Left cardiac atrium (tissue), 4 donors: ENCODE results near the gene ASCC1. TPM values are rescaled to one million over a fixed set of nuclear protein-coding genes. Genes with fewer than 3 reads are reported as not detected.

Source experiments
- ATAC-seq, 2 donors: fragments of 200-7000 bp; cut with Tn5 transposase; one replicate each; pipeline ENCODE4 v1.9.1; 2020; ENCODE audit warnings: mild to moderate bottlenecking in 2 of 2, moderate library complexity in 2 of 2
- DNase-seq: peaks from one replicate; pipeline ENCODE4 v3.0.0-alpha.2; 2020
- intact Hi-C, 2 donors: fragments of 100-400 bp; cut with DNase I; formaldehyde crosslinking; loops; one replicate each; pipeline versions ENCODE4 v1.14.1 to v1.15.1; 2022 to 2023
- long read RNA-seq: library from polyadenylated mRNA; unstranded; transcript quantifications from one replicate; pipeline ENCODE4 v2.0.0, GENCODE V29; 2021
- total RNA-seq, 2 donors: library from RNA; stranded (reverse); fragmentation: NEBNext Ultra II Directional; extraction: Animal tissue kit (Norgen Biotek cat#: 25700); gene quantifications; one replicate each; pipeline ENCODE4 v1.2.1, GENCODE V29; 2021
- donor health status: DM: no; HTN: yes; CAD: no.
- donor health status: DM: no; HTN: yes; CAD: no; lungs with severe emphysema.
- donor health status: DM: yes; HTN: yes; CAD: no.
- donor health status: Dilated cardiomyopathy.

ASCC1 gene
- 10 to 100 TPM; 25.2 to 28.1 TPM for total RNA-seq
- long read RNA-seq, transcript ASCC1-202 (10 exons, 2,002 nt): major isoform, 15 of 33 reads
- long read RNA-seq, partial matches to known transcripts: 3 of 33 reads
- long read RNA-seq, other reads (novel, unspliced or antisense): 15 of 33 reads

GRCh38 chr10:72215611-72216549, at the start of gene ASCC1, which contains the start of gene ANAPC16:
Gene ASCC1, minus strand, starts transcription at chr10:72216276. Its CDS starts 2,978 bp downstream, at chr10:72213298.
Gene ANAPC16, plus strand, starts transcription at chr10:72216012. Its CDS starts 7,903 bp downstream, at chr10:72223915.
- peak; percentile 92 for DNase-seq
- intact Hi-C loops: loop anchor here (5.0 to 10.0 kb wide), 2 partner anchors 56 to 81 kb away; partner anchors contain the start of gene DDIT4 (in 1 of the 2)
- ATAC-seq: peak; percentile 98 to 99

DNA sequence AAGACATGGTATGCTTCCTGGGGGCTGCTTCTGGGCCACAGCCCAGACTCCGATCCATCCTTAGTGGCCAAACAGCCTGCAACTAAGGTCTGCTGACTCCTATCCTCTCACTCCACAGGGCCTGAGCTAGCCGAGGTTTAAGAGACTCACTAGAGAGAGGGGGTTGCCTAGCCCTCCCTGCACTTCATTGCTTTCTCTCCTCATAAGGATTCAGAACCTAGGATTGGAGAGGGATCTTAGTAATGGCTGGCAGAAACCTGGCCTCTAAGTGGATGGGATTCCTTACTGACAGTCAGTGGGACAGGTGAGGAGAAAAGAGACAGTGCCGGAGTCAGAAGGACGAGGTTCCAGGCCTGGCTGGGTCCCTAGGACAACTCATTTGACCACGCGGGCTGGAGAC, 49.4 kb upstream of the ASCC1 start:
- intact Hi-C loops: no loop called here
- ATAC-seq (no peak), DNase-seq (no peak)

GRCh38 chr10:72264536-72264935, 48.5 kb upstream of the ASCC1 start:
- DNase-seq (no peak), ATAC-seq (no peak)
- intact Hi-C loops: no loop called here

GRCh38 chr10:72263613-72264241, 47.7 kb upstream of the ASCC1 start:
- DNase-seq: no peak
- intact Hi-C loops: no loop called here

GRCh38 chr10:72261784-72262404, 45.8 kb upstream of the ASCC1 start:
- DNase-seq (no peak), ATAC-seq (no peak)
- intact Hi-C loops: no loop called here

More at GRCh38 chr10:72263613-72264241, 47.7 kb upstream of the ASCC1 start:
- ATAC-seq: no peak

GRCh38 chr10:72260976-72261783, 45.1 kb upstream of the ASCC1 start:
- peak; percentile 1 to 6 for ATAC-seq

DNA sequence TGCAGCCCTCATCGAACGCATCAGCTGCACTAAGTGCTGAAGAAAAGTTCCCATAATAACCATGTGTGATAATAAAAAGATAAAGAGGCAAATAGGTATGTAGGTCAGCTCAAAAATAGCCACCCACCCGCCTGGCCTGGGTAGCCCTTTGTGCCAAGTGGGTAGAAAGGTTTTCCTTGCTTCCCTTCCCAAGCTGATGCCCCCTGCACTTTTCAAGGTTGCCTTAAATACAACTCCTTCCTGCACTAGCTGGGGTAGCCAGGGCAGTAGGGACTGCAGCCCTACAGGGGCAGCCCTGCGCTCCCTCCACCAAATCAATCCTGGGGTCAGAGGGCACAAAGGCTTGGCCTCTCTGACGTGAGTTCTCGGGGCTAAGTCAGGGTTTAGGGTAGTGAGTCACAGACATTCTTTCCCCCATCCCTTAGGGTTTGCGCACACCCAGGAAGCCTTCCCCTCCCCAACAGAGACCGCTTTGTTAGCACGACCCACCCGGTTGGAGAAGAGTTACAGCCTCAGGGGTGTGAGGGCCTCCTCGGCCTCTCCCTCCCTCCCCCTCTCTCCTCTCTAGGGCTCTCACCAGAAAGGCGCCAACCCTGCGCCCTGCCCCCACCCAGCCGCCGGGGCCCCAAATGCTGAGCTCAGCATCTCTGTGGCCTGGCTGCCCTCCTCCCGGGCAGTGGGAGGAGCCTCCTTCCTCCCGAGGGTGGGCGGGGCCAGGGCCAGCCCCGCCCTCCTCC, 44.3 kb upstream of the ASCC1 start:
- DNase-seq (peak; percentile 88), ATAC-seq (peak; percentile 92 to 94)
- intact Hi-C loops: no loop called here

More at GRCh38 chr10:72260976-72261783, 45.1 kb upstream of the ASCC1 start:
- intact Hi-C loops: no loop called here
- DNase-seq: no peak

- intact Hi-C loops: no loop called here
- no peak for ATAC-seq
- DNase-seq: no peak
These were observed 43.6 kb upstream of the ASCC1 start for GRCh38 chr10:72259491-72260238.

GRCh38 chr10:72258617-72259016, 42.5 kb upstream of the ASCC1 start:
- intact Hi-C loops: no loop called here
- ATAC-seq (no peak), DNase-seq (no peak)

- DNase-seq (peak; percentile 48), ATAC-seq (peak in 1 of 2 donors; percentile 1)
- intact Hi-C loops: no loop called here
These were observed 41.2 kb upstream of the ASCC1 start for GRCh38 chr10:72257051-72257892.

GRCh38 chr10:72255977-72256729, 40.1 kb upstream of the ASCC1 start:
- DNase-seq (no peak), ATAC-seq (no peak)
- intact Hi-C loops: loop anchor here in 1 of 2 donors (2.0 kb wide), 1 partner anchor 17 kb away; the partner anchor contains the start of gene DDIT4

- ATAC-seq (peak; percentile 93), DNase-seq (peak; percentile 92)
- intact Hi-C loops: loop anchor here in 1 of 2 donors (2.0 kb wide), 1 partner anchor 18 kb away; the partner anchor contains the start of gene DDIT4
These were observed 38.9 kb upstream of the ASCC1 start for GRCh38 chr10:72254813-72255568.

- ATAC-seq: no peak
- intact Hi-C loops: no loop called here
- DNase-seq: no peak
These were observed 37.5 kb upstream of the ASCC1 start for GRCh38 chr10:72253578-72253977.

GRCh38 chr10:72252972-72253371, 36.9 kb upstream of the ASCC1 start:
- DNase-seq (no peak), ATAC-seq (no peak)
- intact Hi-C loops: no loop called here

DNA sequence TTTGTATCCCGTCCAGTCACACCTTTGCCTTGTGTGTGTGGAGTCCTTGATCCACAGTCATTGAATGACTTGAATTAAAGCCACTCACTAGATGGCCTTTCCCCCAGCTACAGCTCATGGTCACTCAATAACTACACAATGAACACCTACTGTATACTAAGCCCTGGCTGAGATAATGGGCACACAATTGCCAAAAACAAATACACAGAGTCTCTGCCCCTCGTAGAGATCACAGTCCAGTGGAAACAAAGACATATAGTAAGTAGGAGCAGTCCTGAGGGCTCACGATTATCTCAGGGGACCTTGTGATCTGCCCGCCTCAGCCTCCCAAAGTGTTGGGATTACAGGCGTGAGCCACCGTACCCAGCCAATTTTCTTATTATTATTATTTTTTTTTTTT, 35.6 kb upstream of the ASCC1 start:
- intact Hi-C loops: no loop called here
- ATAC-seq: no peak
- DNase-seq: no peak
